PC-9 (cell line): ENCODE data around the gene STOML1. TPM values are rescaled to one million over a fixed set of nuclear protein-coding genes. Genes with fewer than 3 reads are reported as not detected.

Experiments used
- BruUV-seq: library from RNA; stranded (reverse); fragments of 400-500 nt; replicated peaks from 2 replicates; lab custom pipeline; 2021; lab: Mats Ljungman, UMichigan
- CTCF ChIA-PET: fragments of 300-600 bp; sonication (Branson Sonifier 250); formaldehyde crosslinking; loops from one replicate; lab custom pipeline; 2022; ENCODE audit warnings: antibody characterized with exemption; lab: Charles Lee
- POLR2A ChIA-PET: fragments of 300-600 bp; sonication (Branson Sonifier 250); formaldehyde crosslinking; loops from one replicate; lab custom pipeline; 2022; ENCODE audit warnings: antibody characterized with exemption; ENCODE audit not compliant: unreplicated experiment; lab: Charles Lee
- DNase-seq, 2 experiments: peaks; one replicate each; pipeline versions ENCODE4 v3.0.0 to v3.0.0-alpha.2; 2015 to 2022; ENCODE audit warnings: mixed read lengths in 1 of 2
- H2AFZ ChIP-seq: fragments of 200-600 bp; sonication (generic); 2 replicates; pipeline ENCODE4 v1.8.1; 2017; ENCODE audit warnings: antibody characterized with exemption
- H3F3A ChIP-seq: fragments of 200-600 bp; sonication (generic); 2 replicates; pipeline ENCODE4 v1.8.1; 2017; ENCODE audit warnings: antibody characterized with exemption, mild to moderate bottlenecking, low read depth; ENCODE audit not compliant: insufficient read depth
- H3K27ac ChIP-seq: fragments of 200-600 bp; sonication (generic); 2 replicates; pipeline ENCODE4 v1.6.1; 2016; ENCODE audit warnings: mixed run types
- H3K27me3 ChIP-seq: fragments of 200-600 bp; sonication (generic); 2 replicates; pipeline ENCODE4 v1.6.1; 2016; ENCODE audit warnings: low read depth, mixed run types; ENCODE audit not compliant: insufficient read depth
- H3K36me3 ChIP-seq: fragments of 200-600 bp; sonication (generic); 2 replicates; pipeline ENCODE4 v1.6.1; 2016; ENCODE audit warnings: low read depth, mixed run types
- H3K4me1 ChIP-seq: fragments of 200-600 bp; sonication (generic); replicated peaks from 2 replicates; pipeline ENCODE4 v1.6.1; 2016; ENCODE audit warnings: mixed run types; ENCODE audit not compliant: insufficient read depth
- H3K4me2 ChIP-seq: fragments of 200-600 bp; sonication (generic); 2 replicates; pipeline ENCODE4 v1.6.1; 2017; ENCODE audit warnings: mixed run types
- H3K4me3 ChIP-seq: fragments of 200-600 bp; sonication (generic); 2 replicates; pipeline ENCODE4 v1.6.1; 2016; ENCODE audit warnings: mixed run types
- H3K79me2 ChIP-seq: fragments of 200-600 bp; sonication (generic); 2 replicates; pipeline ENCODE4 v1.6.1; 2017; ENCODE audit warnings: low read depth, mixed run types
- H3K9me2 ChIP-seq: fragments of 200-600 bp; sonication (generic); 2 replicates; pipeline ENCODE4 v1.8.1; 2017; ENCODE audit warnings: mild to moderate bottlenecking; ENCODE audit not compliant: insufficient read depth
- H3K9me3 ChIP-seq: fragments of 200-600 bp; sonication (generic); 2 replicates; pipeline ENCODE4 v1.8.1; 2016; ENCODE audit warnings: low read depth; ENCODE audit not compliant: insufficient read depth
- H4K20me1 ChIP-seq: fragments of 200-600 bp; sonication (generic); 2 replicates; pipeline ENCODE4 v1.8.1; 2017; ENCODE audit not compliant: insufficient read depth
- EZH2 ChIP-seq: fragments of 200-600 bp; sonication (generic); IDR thresholded peaks from 2 replicates; pipeline ENCODE4 v1.8.0; 2017; ENCODE audit warnings: antibody characterized with exemption, low read depth
- intact Hi-C: fragments of 100-400 bp; cut with micrococcal nuclease; formaldehyde crosslinking; loops from one replicate; pipeline ENCODE4 v1.10.0; 2022; ENCODE audit not compliant: unreplicated experiment
- total RNA-seq: library from RNA; stranded (reverse); gene quantifications from 2 replicates; pipeline ENCODE4 v1.2.3, GENCODE V29; 2021
- TF ChIP-seq, protein P1 (sequence below): fragments of 200-600 bp; sonication (generic); conservative IDR thresholded peaks from 2 replicates; pipeline ENCODE4 v1.6.1; 2017; ENCODE audit warnings: mixed run types, antibody characterized with exemption, mild to moderate bottlenecking, moderate library complexity

The STOML1 gene
- total RNA-seq, 1 experiment from 2014 or later = 6.1 TPM

DNA sequence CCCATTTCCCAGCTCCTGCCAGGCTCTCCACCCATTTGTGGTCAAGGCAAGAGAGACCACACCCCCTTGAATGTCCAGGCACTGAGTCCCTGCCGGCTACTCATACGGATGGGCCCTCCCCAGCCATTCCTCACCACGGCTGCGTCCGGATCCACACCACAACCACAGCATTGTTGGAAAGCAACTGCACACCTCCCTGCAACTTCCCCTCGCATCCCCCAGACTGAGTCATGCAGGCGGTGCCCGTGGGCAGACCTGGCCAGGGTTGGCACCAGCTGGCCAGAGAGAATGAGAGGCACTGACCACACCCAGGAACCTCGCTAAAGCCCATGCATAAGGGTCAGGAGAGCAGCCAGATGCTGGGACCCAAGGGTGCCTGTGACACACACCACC, 35.4 kb downstream of the STOML1 start:
- ChIA-PET POLR2A (no interaction called here), CTCF (interaction anchor here (0.6 to 1.6 kb wide), 5 partner anchors 30 to 1242 kb away, joined by 3 to 9 read pairs (median 3); partner anchors contain the start of gene LOXL1)
- peaks cover 49% of the 10 kb centered on the region for H3K4me1 ChIP-seq
- peak overlapping the region; percentile 29; the same call in 1 of the 2 replicates for H3K4me3 ChIP-seq
- H3K36me3 ChIP-seq = no peaks in the 10 kb centered on the region
- BruUV-seq = no TSS peak
- peak overlapping the region; percentile 83 for H3K27ac ChIP-seq
- H3K4me2 ChIP-seq = peak overlapping the region; percentile 59
- H2AFZ ChIP-seq = no peak overlapping the region
- no peaks in the 10 kb centered on the region for H3K9me2 ChIP-seq
- no peaks in the 10 kb centered on the region for H4K20me1 ChIP-seq
- peaks cover 38% of the 10 kb centered on the region; the same call in 1 of the 2 replicates for H3F3A ChIP-seq
- intact Hi-C loops = loop anchor here (5.0 kb wide), 1 partner anchor 171 kb away; no protein-coding TSS in a partner anchor
- H3K79me2 ChIP-seq = no peaks in the 10 kb centered on the region
- TF ChIP-seq, protein P1, sequence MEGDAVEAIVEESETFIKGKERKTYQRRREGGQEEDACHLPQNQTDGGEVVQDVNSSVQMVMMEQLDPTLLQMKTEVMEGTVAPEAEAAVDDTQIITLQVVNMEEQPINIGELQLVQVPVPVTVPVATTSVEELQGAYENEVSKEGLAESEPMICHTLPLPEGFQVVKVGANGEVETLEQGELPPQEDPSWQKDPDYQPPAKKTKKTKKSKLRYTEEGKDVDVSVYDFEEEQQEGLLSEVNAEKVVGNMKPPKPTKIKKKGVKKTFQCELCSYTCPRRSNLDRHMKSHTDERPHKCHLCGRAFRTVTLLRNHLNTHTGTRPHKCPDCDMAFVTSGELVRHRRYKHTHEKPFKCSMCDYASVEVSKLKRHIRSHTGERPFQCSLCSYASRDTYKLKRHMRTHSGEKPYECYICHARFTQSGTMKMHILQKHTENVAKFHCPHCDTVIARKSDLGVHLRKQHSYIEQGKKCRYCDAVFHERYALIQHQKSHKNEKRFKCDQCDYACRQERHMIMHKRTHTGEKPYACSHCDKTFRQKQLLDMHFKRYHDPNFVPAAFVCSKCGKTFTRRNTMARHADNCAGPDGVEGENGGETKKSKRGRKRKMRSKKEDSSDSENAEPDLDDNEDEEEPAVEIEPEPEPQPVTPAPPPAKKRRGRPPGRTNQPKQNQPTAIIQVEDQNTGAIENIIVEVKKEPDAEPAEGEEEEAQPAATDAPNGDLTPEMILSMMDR = no peak
- no peak for TF ChIP-seq EZH2
- no peaks in the 10 kb centered on the region for H3K9me3 ChIP-seq
- peak; percentile 95 to 96 for DNase-seq
- no peaks in the 10 kb centered on the region for H3K27me3 ChIP-seq

DNA sequence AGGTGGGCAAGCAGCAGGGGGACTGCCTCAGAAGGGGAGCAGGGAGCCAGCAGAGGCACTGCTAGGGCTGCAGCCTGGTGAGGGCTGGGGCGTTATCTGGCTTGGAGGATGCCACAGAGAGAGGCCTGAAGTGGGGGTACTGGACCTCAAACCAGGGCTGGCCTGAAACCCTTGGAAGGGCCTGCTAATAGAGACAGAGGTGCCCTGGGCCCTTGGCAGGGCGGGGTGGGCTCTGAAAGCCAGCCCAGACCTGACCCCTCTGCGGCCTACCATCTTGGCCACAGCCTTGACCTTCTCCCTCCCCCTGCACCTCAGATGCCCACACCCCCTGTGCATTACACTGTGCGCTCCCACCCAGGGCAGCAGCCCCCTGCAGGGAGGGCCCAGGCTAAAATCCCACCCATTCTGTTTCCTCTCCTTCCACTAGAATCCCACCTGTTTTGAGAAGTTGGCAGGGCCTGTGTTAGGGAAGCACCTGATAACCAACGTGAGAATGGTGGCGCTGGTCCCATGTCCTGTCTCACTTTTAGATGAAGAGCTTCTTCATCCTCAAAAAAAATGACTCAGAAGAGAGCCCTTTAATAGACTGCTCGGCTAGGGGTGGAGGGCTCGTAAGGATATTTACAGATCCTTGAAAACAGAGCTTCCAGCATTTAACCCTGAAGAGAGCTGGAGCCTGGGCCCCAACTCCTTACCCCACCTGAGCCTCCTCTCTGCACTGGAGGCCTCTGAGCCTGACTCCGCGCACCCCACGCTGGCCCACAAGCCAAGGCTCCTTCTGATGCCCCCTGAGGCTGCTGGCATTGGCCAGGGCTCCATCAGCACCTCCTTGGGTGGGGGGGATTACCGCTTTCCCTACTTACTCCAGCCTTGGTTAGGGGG, 36.0 kb downstream of the STOML1 start:
- H3K4me3 ChIP-seq = no peak overlapping the region; the same call in 1 of the 2 replicates
- peaks cover 49% of the 10 kb centered on the region for H3K4me1 ChIP-seq
- no peaks in the 10 kb centered on the region for H3K9me3 ChIP-seq
- TSS peak; percentile 79 for BruUV-seq
- H3F3A ChIP-seq = peaks cover 43% of the 10 kb centered on the region; the same call in 1 of the 2 replicates
- intact Hi-C loops = loop anchor here (5.0 kb wide), 1 partner anchor 171 kb away; no protein-coding TSS in a partner anchor
- H3K79me2 ChIP-seq = no peaks in the 10 kb centered on the region
- peak overlapping the region; percentile 70 for H3K27ac ChIP-seq
- H2AFZ ChIP-seq = no peak overlapping the region
- ChIA-PET POLR2A (interaction anchor here (0.6 kb wide), 2 partner anchors 93 to 323 kb away, joined by 3 read pairs; partner anchors contain the start of gene NPTN), CTCF (interaction anchor here (0.5 to 1.6 kb wide), 7 partner anchors 30 to 1242 kb away, joined by 3 to 9 read pairs (median 3); partner anchors contain the start of gene LOXL1)
- no peak for DNase-seq
- TF ChIP-seq, protein P1 = no peak
- no peak for TF ChIP-seq EZH2
- no peaks in the 10 kb centered on the region for H3K27me3 ChIP-seq
- H3K36me3 ChIP-seq = no peaks in the 10 kb centered on the region
- no peaks in the 10 kb centered on the region for H3K9me2 ChIP-seq
- H4K20me1 ChIP-seq = no peaks in the 10 kb centered on the region
- H3K4me2 ChIP-seq = peak overlapping the region; percentile 59

DNA sequence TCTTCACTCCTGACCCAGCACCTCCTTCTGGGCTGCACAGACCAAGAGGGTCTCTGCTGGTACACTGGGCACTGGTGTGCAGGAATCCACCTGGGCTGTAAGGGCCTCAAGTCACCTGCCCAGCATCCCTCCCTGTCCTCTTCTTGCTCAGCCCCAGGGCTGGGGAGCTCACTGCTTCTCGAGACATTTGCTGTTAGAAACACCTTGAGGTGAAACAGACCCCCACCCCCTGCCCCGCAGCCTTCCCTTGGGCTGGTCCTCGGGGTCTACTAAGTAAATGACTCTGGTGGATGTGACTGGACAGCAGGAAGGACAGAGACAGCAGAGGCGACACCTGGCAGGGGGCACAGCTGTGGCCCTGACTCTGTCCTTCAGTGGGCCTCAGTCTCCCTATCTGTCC, 36.8 kb downstream of the STOML1 start:
- 0 out of 2 replicates have a peak overlapping the region, but pooled peaks have one; percentile 70 for H3K27ac ChIP-seq
- no peaks in the 10 kb centered on the region for H3K27me3 ChIP-seq
- no peak overlapping the region for H2AFZ ChIP-seq
- CTCF ChIA-PET = interaction anchor here (0.6 kb wide), 1 partner anchor 385 kb away, joined by 4 read pairs; no protein-coding TSS in a partner anchor
- no peaks in the 10 kb centered on the region for H4K20me1 ChIP-seq
- H3K79me2 ChIP-seq = no peaks in the 10 kb centered on the region
- no peak for DNase-seq
- no TSS peak for BruUV-seq
- H3F3A ChIP-seq = peaks cover 49% of the 10 kb centered on the region; the same call in 1 of the 2 replicates
- H3K4me1 ChIP-seq = peaks cover 49% of the 10 kb centered on the region
- no peaks in the 10 kb centered on the region for H3K36me3 ChIP-seq
- POLR2A ChIA-PET = interaction anchor here (0.6 kb wide), 1 partner anchor 93 kb away, joined by 3 read pairs; no protein-coding TSS in a partner anchor
- H3K9me3 ChIP-seq = no peaks in the 10 kb centered on the region
- H3K9me2 ChIP-seq = no peaks in the 10 kb centered on the region
- H3K4me3 ChIP-seq = no peak overlapping the region
- peak overlapping the region; percentile 59 for H3K4me2 ChIP-seq
- intact Hi-C loops = loop anchor here (5.0 kb wide), 1 partner anchor 172 kb away; no protein-coding TSS in a partner anchor
- TF ChIP-seq, protein P1 = no peak
- no peak for TF ChIP-seq EZH2
